HG03520 (cell line): ENCODE measurements around the gene TGIF2.
"Not testable (repeated sequence)": the region's sequence is repeated elsewhere in the genome, so short reads cannot be mapped to it uniquely, and the experiment has no call there.

Experiments used
- ATAC-seq: cut with Tn5 transposase; IDR thresholded peaks from one replicate; pipeline ENCODE4 v1.9.1; 2021; ENCODE audit warnings: mild to moderate bottlenecking, moderate library complexity; ENCODE audit not compliant: unreplicated experiment

Gene TGIF2

GRCh38 chr20:36576081-36576445, 2.7 kb downstream of the TGIF2 start:
- no peak for ATAC-seq

- ATAC-seq: no peak
Measured at GRCh38 chr20:36578356-36579041, 5.1 kb downstream of the TGIF2 start.

GRCh38 chr20:36579996-36580545, 6.7 kb downstream of the TGIF2 start:
- no peak for ATAC-seq

- no peak for ATAC-seq
Measured at GRCh38 chr20:36582322-36582721, 8.9 kb downstream of the TGIF2 start.

- ATAC-seq: no peak
Measured at GRCh38 chr20:36582821-36583220, 9.4 kb downstream of the TGIF2 start.

GRCh38 chr20:36584018-36584481, 10.7 kb downstream of the TGIF2 start:
- ATAC-seq: no peak

GRCh38 chr20:36585410-36586125, 12.2 kb downstream of the TGIF2 start:
- no peak for ATAC-seq

- no peak for ATAC-seq
Measured at GRCh38 chr20:36587388-36588070, 14.1 kb downstream of the TGIF2 start.

GRCh38 chr20:36591281-36591680, 17.9 kb downstream of the TGIF2 start:
- ATAC-seq: no peak

- ATAC-seq: no peak
Measured at GRCh38 chr20:36591854-36592641, 18.7 kb downstream of the TGIF2 start.

GRCh38 chr20:36593347-36593929, 20.0 kb downstream of the TGIF2 start:
- ATAC-seq: no peak

GRCh38 chr20:36599912-36600345, 26.5 kb downstream of the TGIF2 start:
- no peak for ATAC-seq

- no peak for ATAC-seq
Measured at GRCh38 chr20:36601540-36601939, 28.1 kb downstream of the TGIF2 start.

- peak; percentile 11 for ATAC-seq
Measured at GRCh38 chr20:36604952-36605398, 31.6 kb downstream of the TGIF2 start.

- peak; percentile 79 for ATAC-seq
Measured at GRCh38 chr20:36605399-36606157, 32.2 kb downstream of the TGIF2 start, which contains the start of gene RAB5IF. Gene RAB5IF, plus strand, starts transcription at chr20:36605779. Its CDS starts 173 bp downstream, at chr20:36605952.

- ATAC-seq: no peak
Measured at GRCh38 chr20:36606158-36607066, 33.0 kb downstream of the TGIF2 start.

GRCh38 chr20:36607586-36608387, 34.4 kb downstream of the TGIF2 start:
- ATAC-seq: no peak

GRCh38 chr20:36608388-36608728, 35.0 kb downstream of the TGIF2 start:
- ATAC-seq: not testable (repeated sequence)
